ENCODE measurements around the gene NCKAP5.
"Not testable (repeated sequence)": the region's sequence is repeated elsewhere in the genome, so short reads cannot be mapped to it uniquely, and the experiment has no call there.

NCKAP5 gene

DNA sequence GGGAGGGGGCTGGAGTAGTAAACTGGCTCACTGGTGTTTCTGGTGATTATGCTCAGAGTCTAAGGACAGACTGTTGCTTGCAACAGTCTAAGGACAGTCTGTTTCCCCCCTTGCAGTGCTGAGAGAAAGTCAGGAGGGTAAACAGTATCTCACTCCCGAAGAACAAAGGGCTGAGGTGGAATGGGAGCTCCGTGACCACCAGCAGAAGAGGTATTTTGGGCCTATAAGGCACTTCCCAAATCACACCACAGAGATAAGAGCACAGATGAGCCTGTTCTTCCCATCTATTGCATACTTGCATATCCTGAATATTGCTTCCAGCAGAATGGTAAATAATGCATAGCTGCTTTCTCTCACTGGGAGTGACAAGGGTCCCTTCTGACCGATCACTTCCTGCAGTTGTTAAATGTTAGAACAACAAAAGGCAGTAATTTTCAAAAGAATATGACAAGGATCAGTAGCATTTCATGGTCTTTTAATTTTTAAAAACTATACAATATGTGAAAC is 737.9 kb downstream of the NCKAP5 start:
- DNase-seq: no peak

DNA sequence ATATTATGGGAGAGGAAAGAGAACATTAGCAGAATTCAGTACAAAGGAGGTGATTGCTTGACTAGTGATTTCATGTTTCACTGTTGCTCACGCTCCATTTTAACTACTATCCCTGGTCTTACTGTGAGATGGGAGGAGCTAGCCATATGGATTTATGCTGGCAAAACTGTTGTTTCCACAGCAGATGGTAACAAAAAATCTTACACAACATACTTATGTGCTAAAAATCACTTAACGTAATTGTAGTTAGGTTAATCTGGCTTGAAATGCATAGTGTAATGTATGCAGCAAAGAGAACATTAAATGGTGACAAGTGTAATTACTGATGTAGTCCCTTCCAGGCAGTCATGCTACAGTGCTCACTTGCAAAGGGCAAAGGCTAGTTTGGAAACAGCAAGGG is 742.7 kb downstream of the NCKAP5 start:
- no peak for DNase-seq

DNA sequence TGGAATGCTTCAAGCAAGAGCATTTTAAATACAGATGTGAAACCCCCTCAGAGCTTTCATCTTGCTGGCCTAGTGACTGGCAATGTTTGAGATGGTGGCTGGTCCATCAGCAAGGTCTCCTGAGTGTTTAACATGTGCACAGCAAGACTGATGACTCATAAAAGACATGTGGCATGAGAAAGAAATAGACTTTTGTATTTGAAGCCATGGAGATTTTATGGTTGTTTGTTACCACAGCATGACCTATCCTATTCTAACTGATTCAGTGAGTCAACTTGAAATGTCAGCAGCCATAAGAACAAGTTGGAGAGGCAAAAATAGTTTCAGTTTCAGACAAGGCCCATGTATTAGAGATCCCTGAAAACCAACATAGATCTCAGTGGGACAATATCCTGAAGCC is 743.5 kb downstream of the NCKAP5 start:
- DNase-seq: no peak

DNA sequence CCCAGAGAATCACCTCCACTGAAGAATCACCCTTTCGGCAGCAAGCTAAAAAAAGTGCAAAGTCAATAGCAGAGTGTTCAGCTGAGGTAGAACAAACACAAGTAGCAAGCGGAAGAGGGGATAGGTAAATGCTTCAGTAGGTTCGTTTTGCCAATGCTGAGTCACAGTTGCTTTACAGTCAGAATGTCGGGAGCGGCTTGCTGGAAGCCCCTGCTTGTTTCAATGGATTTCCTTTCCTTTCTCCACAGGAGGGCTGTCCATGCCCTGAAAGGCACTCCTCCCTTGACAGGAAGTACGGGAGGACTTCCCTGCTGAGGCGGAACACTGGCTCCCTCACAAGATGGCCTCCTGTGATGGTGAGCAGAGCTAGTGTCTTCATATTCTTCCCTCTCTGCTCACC is 752.0 kb downstream of the NCKAP5 start:
- DNase-seq: no peak

DNA sequence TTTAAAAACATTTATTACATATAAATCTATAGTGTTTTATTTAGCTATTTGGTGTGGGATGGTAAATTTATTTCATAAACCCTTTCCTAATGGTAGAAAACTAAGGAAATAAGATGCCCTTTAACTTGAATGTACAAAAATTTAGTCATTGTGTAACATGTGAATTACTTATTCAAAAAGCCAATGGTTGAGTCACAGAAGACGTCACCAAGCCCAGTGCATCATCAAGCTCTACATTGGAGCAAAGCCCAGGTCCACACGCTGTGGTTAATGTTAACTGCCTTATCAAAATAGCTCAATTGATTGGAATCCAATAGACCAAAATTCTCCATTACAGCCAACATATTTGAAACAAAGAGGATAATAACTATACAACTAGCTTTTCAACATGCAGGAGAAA is 752.7 kb downstream of the NCKAP5 start:
- no peak for DNase-seq

DNA sequence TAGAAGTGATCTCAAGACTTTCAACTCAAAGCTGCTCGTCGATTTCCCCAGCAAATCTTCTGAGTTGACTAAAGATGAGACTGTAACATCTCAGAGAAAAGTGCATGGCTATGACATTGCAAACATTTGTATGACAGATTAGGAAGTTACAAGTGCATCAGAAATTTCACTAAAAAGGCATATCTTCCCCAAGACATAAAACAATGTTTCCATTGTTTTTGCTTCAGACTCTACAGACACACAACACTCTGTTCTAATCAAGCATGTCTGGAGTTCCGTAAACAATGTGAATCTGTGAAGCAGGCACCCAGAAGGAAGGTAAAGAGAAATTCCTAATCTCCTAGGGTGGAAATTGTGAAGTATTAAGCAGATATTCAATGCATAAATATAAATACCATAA is 753.6 kb downstream of the NCKAP5 start:
- no peak for DNase-seq

DNA sequence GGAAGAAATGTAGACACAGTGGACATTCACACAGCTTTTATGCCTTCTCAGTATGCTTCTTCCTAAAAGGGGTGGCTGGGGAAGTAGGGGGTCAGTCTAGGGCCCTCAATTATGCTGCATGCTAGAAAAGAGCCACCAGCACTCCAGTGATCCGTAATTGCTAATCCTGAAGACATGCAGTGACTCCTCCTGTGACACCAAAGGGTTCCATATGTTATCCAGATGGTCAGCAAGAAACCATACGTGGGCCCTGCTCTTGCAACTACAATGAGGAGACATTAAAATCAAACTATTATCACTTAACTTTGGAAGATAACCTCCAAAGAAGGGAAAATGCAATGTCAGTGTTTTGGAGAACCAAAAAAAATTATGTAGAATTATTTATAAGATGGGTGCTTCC is 754.8 kb downstream of the NCKAP5 start:
- no peak for DNase-seq

DNA sequence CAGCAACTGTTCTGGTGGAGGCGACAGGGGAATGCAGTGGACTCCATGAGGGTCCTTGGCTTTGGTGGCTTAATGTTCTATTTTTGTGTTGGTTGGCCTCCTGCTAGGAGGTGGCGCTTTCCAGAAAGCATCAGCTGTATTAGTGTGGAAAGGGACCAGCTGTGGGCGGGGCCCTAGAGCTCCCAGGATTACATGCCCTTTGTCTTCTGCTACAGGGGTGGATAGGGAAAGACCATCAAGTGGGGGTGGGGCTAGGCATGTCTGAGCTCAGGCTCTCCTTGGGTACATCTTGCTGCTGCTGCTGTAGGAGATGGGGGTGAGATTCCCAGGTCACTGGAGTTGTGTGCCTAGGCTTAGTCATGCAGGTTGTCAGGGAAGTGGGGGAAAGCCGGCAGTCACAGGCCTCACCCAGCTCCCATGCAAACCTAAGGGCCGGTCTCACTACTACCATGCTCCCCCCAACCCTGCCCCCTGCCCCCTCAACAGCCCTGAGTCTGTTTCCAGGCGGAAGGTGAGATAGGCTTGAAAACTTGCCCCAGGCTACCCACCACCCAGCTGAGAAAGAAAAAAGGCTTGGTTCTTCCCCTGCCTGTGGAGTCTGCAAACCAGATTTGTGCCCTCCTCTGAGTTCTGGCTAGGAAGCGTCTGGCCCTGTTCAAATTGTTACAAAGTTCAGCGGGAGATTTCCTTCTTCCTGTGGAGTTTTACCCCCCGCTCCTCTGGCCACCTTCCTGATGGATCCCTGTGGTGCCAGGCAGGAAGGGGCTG is 756.9 kb downstream of the NCKAP5 start:
- no peak for DNase-seq

DNA sequence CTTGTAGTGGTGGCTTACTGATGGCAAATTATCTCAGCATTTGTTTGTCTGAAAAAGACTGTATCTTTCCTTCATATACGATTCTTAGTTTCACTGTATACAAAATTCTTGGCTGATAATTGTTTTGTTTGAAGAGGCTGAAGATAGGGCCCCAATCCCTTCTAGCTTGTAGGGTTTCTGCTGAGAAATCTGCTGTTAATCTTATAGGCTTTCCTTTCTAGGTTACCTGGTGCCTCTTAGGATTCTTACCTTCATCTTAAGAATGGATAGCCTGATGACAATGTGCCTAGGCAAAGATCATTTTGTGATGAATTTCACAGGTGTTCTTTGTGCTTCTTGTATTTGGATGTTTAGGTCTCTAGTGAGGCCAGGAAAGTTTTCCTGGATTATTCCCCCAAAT is 758.3 kb downstream of the NCKAP5 start:
- DNase-seq: not testable (repeated sequence)

DNA sequence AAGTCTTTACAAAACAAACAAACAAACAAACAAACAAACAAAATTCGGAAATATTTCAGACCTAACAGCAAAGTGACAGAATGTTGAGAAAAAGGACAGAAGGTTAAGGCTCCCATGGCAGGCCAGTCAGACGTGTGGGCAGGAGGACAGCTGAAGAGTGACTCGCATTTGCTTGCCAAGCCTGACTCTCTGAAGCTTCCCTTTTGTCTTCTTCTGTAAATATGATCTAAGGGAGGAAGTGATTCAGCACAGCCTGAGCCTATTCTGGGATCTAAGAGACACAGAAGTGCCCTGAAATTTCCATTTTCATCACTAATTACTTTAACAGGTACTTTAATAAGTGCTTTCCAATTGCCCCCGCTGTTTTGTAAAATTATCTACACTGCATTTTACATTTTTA is 764.2 kb downstream of the NCKAP5 start:
- DNase-seq: peak; percentile 91

DNA sequence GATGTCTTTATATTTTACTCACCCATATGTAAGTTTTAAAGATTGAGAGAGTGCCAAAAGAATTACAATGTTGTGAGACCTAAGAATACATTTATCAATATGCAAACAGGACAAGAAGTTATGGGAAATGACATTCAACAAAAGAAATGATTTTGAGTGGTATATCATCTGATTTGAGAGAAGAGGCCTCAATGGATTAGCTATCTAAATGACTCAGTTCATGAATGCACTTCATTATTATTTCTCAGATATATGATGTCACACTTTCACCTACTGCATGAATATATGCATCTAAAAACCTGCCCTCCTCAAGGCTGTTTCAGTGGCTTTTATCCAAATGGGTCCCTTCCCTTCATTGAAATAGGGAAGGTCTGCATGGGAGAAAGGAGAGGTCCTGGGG is 769.9 kb downstream of the NCKAP5 start:
- DNase-seq: no peak

DNA sequence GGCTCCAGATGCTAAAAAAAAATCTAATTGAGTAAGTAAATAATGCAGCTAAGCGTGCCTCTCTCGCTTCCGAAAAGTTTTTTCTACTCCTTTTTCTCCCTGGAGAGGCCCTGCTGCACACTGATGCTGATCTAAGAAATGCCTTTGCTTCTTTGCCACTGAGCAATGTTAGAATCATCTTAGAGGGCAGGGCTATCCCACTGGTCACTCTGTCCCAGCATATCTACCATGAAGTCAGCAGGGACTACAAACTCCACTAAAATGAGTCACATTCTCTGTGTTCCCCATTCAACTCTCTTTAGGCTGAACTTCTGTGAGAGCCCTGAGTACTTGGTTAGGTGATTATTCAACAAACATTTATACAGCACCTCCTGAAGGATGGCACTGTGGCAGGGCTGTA is 770.7 kb downstream of the NCKAP5 start:
- DNase-seq: peak; percentile 19

DNA sequence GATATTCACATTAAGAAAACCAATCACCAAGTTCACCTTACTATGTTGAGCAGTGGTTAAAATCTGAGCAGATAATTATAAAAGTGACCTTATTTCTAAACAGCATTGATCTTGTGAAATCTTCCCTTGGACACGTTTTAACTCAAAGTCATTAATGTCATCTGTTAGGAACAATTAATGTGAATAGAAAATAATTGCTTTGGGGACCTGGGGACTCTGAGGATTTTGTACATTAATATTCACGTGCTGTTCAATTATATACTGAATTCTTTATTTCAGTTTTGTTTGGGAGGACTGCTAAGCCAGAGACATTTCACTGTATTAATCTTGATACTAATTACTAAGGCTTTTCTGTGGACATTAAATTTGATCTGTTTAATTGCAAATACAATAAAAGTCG is 771.2 kb downstream of the NCKAP5 start:
- no peak for DNase-seq

DNA sequence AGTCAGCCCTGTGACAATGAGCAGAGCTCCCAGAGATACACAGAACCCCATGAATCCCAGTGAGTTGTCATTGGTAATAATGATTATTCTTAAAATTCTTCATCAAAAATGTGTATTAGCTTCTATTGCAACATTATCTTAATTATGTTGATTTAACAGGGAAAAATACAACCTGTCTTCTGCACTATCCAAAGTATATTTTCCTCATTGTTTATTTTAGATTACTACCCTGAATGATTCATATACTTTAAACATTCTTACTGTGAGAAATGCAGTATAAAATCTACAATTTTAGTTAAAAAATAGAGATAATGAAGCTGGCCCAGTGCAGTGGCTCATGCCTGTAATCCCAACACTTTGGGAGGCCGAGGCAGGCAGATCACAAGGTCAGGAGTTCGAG is 773.0 kb downstream of the NCKAP5 start:
- no peak for DNase-seq

DNA sequence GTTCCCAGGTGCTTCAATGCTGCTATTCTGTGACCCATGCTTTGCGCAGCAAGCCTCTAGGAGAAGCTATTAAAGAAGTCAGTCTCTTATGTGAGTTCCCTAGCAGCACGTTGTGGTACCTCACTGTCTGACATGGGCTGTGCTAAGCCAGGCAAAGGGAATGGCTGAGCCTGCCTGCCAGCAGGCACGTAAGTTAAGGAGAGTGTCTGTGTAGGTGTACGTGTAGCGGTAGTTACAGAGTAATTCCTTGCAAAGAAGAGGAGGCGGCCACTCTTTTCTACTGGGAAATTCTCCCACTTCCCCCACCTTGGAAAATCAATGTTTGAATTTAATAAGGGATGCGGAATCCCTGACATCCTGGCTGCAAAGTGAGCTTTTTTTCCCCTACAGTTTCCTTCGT is 774.7 kb downstream of the NCKAP5 start:
- no peak for DNase-seq

DNA sequence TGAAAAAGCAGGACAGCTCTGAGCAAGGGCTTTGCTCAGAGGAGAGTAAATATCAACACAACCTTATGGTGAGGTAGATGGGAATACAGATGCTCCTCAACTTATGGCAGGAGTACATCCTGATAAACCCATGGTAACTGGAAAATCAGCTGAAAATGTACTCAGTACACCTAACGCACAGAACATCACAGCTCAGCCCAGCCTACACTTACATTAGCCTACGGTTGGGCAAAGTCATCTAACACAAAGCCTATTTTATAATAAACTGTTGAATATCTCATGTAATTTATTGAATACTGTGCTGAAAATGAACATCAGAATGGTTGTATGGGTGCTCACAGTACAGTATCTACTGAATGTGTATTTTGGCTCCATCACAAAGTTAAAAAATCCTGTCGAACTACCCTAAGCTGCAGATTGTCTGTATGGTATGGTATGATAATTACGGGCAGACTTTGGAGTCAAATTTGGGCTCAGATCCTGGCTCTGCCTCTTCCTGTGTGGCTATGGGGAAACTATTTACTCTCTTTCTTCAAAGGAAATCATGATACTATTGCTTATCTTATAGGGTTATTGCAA is 778.0 kb downstream of the NCKAP5 start:
- no peak for DNase-seq

DNA sequence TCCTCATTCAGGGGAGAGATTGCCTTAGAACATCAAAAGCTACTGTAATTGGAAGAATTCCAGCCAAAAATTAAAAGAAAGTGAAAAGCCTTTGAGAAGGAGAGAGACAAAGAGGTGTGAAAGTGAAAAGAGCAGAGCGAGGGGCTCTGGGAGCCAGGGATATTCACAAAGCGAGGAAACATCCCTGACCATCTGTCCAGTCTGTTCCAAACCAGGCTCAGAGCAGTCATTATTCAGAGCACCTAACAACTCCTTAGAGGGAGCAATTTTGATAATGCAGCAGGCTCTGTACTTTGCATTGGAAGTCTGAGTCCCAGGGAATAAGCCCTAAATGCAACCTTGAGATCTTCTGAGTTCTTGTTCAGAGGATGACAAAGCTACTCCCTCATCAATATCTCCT is 779.2 kb downstream of the NCKAP5 start:
- no peak for DNase-seq

DNA sequence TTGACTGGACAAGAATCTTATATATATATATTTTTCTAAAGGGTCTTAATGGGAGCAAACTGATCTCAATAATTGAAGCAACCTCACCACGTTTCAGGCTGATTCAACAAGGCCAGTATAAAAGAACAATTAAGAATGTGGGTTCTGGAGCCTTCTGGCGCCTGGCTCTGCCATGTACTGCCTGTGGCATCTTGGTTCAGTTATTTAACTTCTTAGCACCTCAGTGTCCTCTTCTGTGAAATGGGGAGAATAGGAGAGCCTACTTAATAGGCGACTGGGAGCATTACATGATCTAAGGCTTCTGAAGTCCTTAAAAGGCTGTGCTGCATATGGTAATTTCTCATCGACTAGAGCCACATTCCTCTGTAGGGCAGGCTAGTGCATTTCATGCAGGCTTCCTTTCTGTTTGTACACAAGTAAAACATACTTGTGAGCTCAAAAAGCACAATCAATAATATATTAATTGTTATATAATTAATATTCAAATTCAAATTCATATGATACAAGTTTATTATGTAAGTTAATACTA is 779.9 kb downstream of the NCKAP5 start:
- DNase-seq: no peak

DNA sequence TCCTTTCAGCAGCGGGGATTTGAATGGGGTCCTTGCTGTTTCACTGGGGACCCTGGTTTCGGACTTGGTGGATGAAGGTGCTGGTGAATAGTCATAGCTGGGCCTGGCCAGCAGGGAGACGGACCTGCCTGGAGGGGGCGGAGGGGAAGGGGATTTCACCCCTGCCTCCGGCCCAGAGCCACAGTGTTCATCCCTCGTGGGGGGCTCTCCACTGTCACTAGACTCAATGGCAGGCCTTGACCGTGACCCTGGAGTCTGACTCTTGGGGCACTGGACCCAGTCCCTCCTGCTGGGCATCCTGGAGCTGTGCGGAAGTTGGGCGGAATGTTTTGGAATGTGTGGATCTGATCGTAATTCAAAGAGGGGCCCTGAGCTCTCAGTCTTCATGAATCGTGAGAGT is 784.4 kb downstream of the NCKAP5 start:
- DNase-seq: no peak

DNA sequence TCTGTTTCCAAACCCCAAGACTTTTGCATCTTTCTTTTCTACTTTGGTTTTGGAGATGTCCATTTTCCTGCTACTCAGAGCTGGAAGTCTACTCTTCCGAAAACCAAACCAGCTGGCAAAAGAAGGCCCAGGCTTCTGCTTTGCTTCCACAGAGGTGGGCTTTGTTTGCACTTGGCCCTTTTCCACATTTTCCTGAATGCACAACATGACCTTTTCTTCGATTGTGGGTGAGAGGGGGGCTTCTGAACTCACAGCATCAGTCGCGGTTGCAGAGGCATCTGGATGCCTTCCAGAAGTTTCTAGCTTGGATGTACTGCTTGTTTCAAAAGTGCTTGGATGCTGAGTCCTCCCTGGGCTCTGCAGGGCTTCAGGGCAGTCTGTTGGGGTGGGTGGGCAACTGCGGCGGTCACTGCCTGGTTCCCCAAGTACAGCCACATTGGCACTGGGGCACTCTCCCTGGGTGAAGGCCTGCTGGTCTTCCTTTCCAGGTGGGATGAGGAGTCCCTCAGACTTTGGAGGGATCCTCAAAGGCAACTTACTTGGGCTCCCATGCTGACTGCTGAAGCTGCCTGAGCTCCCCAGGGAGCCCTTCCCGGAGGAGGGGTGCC is 786.0 kb downstream of the NCKAP5 start:
- DNase-seq: no peak

DNA sequence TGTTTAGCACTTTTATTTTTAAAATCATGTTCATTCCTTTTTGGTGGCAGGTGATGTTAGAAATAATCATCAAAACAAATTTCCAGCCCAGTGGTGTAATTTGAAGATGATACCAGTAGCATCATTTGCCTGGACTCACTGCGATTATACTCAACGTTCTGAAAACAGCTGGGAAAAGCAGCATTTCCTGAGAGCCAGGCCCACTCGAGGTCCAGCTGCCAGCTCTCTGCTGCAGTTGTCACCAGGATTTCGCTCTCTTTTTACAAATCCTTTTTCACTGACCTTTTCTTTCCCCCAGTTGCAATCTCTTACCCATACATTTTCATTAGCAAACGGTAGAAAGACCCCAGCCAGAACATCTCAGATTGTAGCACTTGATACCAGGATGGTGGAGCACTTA is 787.6 kb downstream of the NCKAP5 start:
- no peak for DNase-seq

DNA sequence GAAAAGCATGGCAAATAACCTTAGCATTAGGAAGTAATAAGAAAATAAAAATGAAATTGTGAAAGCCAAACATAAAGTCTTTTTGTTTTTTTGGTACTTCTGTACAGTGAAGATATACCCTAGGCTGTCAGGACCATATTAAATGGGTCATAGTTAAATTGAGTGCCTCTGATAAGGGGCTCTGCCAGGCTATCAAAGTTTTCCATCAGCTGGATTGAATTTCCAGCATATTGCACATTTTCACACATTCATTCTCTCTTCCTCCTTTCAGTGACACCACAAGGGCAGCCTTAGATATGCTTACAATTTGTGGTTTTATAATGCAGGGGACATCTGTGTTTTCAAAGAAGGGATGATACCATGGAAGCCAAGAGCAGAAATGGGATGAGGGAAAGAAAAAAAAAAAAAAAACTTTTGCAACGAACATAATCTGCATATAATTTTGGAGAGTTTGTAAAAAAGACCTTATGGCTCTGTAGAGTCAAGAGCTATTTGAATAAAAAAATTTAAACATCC is 789.0 kb downstream of the NCKAP5 start:
- DNase-seq: no peak

DNA sequence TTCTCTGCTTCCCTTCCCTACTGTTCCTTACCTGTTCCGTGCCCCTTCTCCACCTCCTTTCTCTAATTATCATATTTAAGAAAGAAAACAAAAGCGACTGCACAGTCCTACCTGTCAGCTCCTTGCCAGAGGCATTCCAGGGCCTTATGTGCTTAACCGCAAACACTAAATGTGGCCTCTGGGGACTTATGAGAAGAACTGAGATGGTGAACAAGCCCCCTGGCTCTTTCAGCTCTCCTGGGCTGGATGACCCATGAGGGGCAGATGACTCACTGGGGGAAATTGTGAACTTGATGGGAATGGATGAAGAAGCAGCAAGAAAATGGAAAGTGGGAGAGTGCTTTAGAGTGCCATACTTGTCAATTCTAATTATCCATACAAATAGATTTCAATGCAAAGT is 792.0 kb downstream of the NCKAP5 start:
- DNase-seq: no peak

DNA sequence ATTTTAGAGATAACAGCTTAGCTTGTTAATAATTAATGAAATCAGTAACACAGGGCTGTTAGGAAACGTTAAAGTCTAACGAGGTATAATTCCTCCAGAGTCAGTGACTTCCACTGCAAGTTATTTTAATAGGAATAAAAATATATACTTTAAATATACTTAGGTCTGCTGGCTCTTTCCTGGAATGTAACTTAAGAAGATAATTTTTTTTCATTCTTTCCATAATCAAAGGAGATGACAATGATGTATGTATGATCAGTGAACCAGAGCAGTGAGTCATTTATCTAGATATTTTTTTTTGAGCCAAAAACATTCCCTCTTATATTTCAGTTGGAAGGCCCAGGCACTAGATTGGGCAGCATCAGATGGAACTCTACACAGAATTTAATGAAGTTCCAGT is 794.1 kb downstream of the NCKAP5 start:
- no peak for DNase-seq

All from inflammatory macrophage treated with lipopolysaccharide for 4 hours (primary cell).